PC-3 (cell line): Measurements from ENCODE around the gene ADCY10. TPM values are rescaled to one million over a fixed set of nuclear protein-coding genes. Genes with fewer than 3 reads are reported as not detected.

Source experiments
- ATAC-seq: fragments of 200-7000 bp; cut with Tn5 transposase; 2 replicates; pipeline ENCODE4 v1.9.1; 2020; ENCODE audit warnings: mild to moderate bottlenecking, moderate library complexity
- BruUV-seq: library from RNA; stranded (reverse); fragments of 400-500 nt; replicated peaks from 2 replicates; lab custom pipeline; 2021; lab: Mats Ljungman, UMichigan
- CTCF ChIA-PET: fragments of 300-600 bp; sonication (Branson Sonifier 250); formaldehyde crosslinking; loops from one replicate; lab custom pipeline; 2022; ENCODE audit warnings: antibody characterized with exemption; lab: Charles Lee
- POLR2A ChIA-PET: fragments of 300-600 bp; sonication (Branson Sonifier 250); formaldehyde crosslinking; loops from one replicate; lab custom pipeline; 2022; ENCODE audit warnings: antibody characterized with exemption; ENCODE audit not compliant: unreplicated experiment; lab: Charles Lee
- DNase-seq: peaks from one replicate; pipeline ENCODE4 v3.0.0-alpha.2; 2015
- H2AFZ ChIP-seq: fragments of 300-600 bp; sonication (generic); 2 replicates; pipeline ENCODE4 v1.6.0; 2016; ENCODE audit warnings: antibody characterized with exemption, low read length
- H3F3A ChIP-seq: fragments of 300-600 bp; sonication (generic); one replicate; pipeline ENCODE4 v1.6.0; 2017; ENCODE audit warnings: antibody characterized with exemption, low read length, control low read depth, mild to moderate bottlenecking; ENCODE audit not compliant: unreplicated experiment
- H3K27ac ChIP-seq: fragments of 300-600 bp; sonication (generic); 2 replicates; pipeline ENCODE4 v1.5.1; 2016; ENCODE audit warnings: mild to moderate bottlenecking, low read length
- H3K27me3 ChIP-seq: fragments of 300-600 bp; sonication (generic); 2 replicates; pipeline ENCODE4 v1.6.1; 2016; ENCODE audit warnings: low read length, mixed read lengths
- H3K36me3 ChIP-seq: fragments of 300-600 bp; sonication (generic); 2 replicates; pipeline ENCODE4 v1.6.1; 2016; ENCODE audit warnings: low read depth, mixed run types, low read length, mixed read lengths
- H3K4me1 ChIP-seq: fragments of 300-600 bp; sonication (generic); 2 replicates; pipeline ENCODE4 v1.5.1; 2016; ENCODE audit warnings: low read length; ENCODE audit not compliant: insufficient read depth
- H3K4me2 ChIP-seq: fragments of 300-600 bp; sonication (generic); 2 replicates; pipeline ENCODE4 v1.6.0; 2016; ENCODE audit warnings: low read length
- H3K4me3 ChIP-seq: fragments of 300-600 bp; sonication (generic); 2 replicates; pipeline ENCODE4 v1.5.1; 2016; ENCODE audit warnings: mild to moderate bottlenecking, low read length, mixed read lengths
- H3K79me2 ChIP-seq: fragments of 300-600 bp; sonication (generic); 2 replicates; pipeline ENCODE4 v1.6.1; 2017; ENCODE audit warnings: low read length, mixed read lengths
- H3K9ac ChIP-seq: fragments of 300-600 bp; sonication (generic); 2 replicates; pipeline ENCODE4 v1.6.0; 2016; ENCODE audit warnings: mild to moderate bottlenecking, low read length
- H3K9me2 ChIP-seq: fragments of 300-600 bp; sonication (generic); replicated peaks from 2 replicates; pipeline ENCODE4 v1.6.1; 2016; ENCODE audit warnings: mixed run types, low read length, mixed read lengths
- H3K9me3 ChIP-seq: fragments of 300-600 bp; sonication (generic); 2 replicates; pipeline ENCODE4 v1.6.1; 2016; ENCODE audit warnings: low read length, mixed read lengths
- H4K20me1 ChIP-seq: fragments of 300-600 bp; sonication (generic); 2 replicates; pipeline ENCODE4 v1.6.1; 2016; ENCODE audit warnings: low read length, mixed read lengths
- CTCF ChIP-seq: fragments of 300-600 bp; sonication (generic); conservative IDR thresholded peaks from 2 replicates; pipeline ENCODE4 v1.5.1; 2017; ENCODE audit warnings: antibody characterized with exemption, low read depth, mild to moderate bottlenecking, low read length
- EZH2 ChIP-seq: fragments of 300-600 bp; sonication (generic); IDR thresholded peaks from one replicate; pipeline ENCODE4 v1.6.1; 2017; ENCODE audit warnings: antibody characterized with exemption, mild to moderate bottlenecking, low read length; ENCODE audit not compliant: unreplicated experiment
- EZH2phosphoT487 ChIP-seq: fragments of 300-600 bp; sonication (generic); IDR thresholded peaks from 2 replicates; pipeline ENCODE4 v1.6.1; 2018; ENCODE audit warnings: mild to moderate bottlenecking, antibody characterized with exemption, low read length, borderline replicate concordance
- intact Hi-C: fragments of 100-400 bp; cut with micrococcal nuclease; formaldehyde crosslinking; loops from 2 replicates; pipeline ENCODE4 v1.9.0; 2023
- total RNA-seq: library from RNA; depleted of rRNA; stranded (reverse); fragments of >200 nt; gene quantifications from 2 replicates; pipeline ENCODE4 v1.2.3, GENCODE V29; 2014

ADCY10 gene
- total RNA-seq, 1 experiment from 2014 or later = not detected

GRCh38 chr1:167794043-167794442 is 119.9 kb downstream of the ADCY10 start:
- Histone ChIP-seq H3K9me2 (no peaks in the 10 kb centered on the region), H2AFZ (no peak overlapping the region), H3K27ac (peak overlapping the region; percentile 3; the same call in 1 of the 2 replicates), H3K79me2 (no peaks in the 10 kb centered on the region), H3K4me1 (peaks cover 63% of the 10 kb centered on the region), H3F3A (peaks cover 9% of the 10 kb centered on the region), H3K36me3 (0 out of 2 replicates have a peak, but pooled peaks cover 3% of the 10 kb centered on the region), H3K27me3 (no peaks in the 10 kb centered on the region), H3K9ac (no peak overlapping the region), H4K20me1 (no peaks in the 10 kb centered on the region), H3K4me3 (no peak overlapping the region), H3K9me3 (no peaks in the 10 kb centered on the region), H3K4me2 (0 out of 2 replicates have a peak overlapping the region, but pooled peaks have one; percentile 0)
- intact Hi-C loops = no loop called here
- peak; percentile 10; the same call in 1 of the 2 replicates for ATAC-seq
- TF ChIP-seq EZH2phosphoT487 = no peak
- TF ChIP-seq EZH2 = no peak
- TF ChIP-seq CTCF = no peak
- no TSS peak for BruUV-seq
- CTCF ChIA-PET = no interaction called here
- DNase-seq = peak; percentile 57
- POLR2A ChIA-PET = no interaction called here

GRCh38 chr1:167792188-167792565 is 121.8 kb downstream of the ADCY10 start:
- TF ChIP-seq CTCF (no peak), EZH2 (no peak), EZH2phosphoT487 (no peak)
- ChIA-PET POLR2A (no interaction called here), CTCF (no interaction called here)
- Histone ChIP-seq H3K9me3 (no peaks in the 10 kb centered on the region), H3K79me2 (no peaks in the 10 kb centered on the region), H3K9me2 (no peaks in the 10 kb centered on the region), H3F3A (peaks cover 4% of the 10 kb centered on the region), H3K4me2 (no peak overlapping the region), H3K36me3 (peaks cover 18% of the 10 kb centered on the region), H3K4me1 (peaks cover 56% of the 10 kb centered on the region), H3K27ac (no peak overlapping the region), H4K20me1 (no peaks in the 10 kb centered on the region), H3K9ac (no peak overlapping the region), H3K4me3 (no peak overlapping the region), H3K27me3 (no peaks in the 10 kb centered on the region), H2AFZ (no peak overlapping the region)
- intact Hi-C loops = no loop called here
- no TSS peak for BruUV-seq
- DNase-seq (no peak), ATAC-seq (no peak)

- Histone ChIP-seq H3K36me3 (peaks cover 20% of the 10 kb centered on the region), H3K79me2 (no peaks in the 10 kb centered on the region), H3K4me1 (peaks cover 50% of the 10 kb centered on the region), H3K4me3 (no peak overlapping the region), H2AFZ (no peak overlapping the region), H3K9ac (no peak overlapping the region), H3K27me3 (no peaks in the 10 kb centered on the region), H3K9me3 (no peaks in the 10 kb centered on the region), H3K27ac (no peak overlapping the region), H4K20me1 (no peaks in the 10 kb centered on the region), H3K4me2 (no peak overlapping the region), H3F3A (peaks cover 4% of the 10 kb centered on the region), H3K9me2 (no peaks in the 10 kb centered on the region)
- ChIA-PET CTCF (no interaction called here), POLR2A (no interaction called here)
- TF ChIP-seq CTCF (no peak), EZH2phosphoT487 (no peak), EZH2 (no peak)
- intact Hi-C loops = no loop called here
- no peak for ATAC-seq
- BruUV-seq = no TSS peak
- no peak for DNase-seq
Measured at GRCh38 chr1:167791281-167792187, 122.4 kb downstream of the ADCY10 start.
